ENCODE results near the gene SCN3A. TPM values are rescaled to one million over a fixed set of nuclear protein-coding genes. Genes with fewer than 3 reads are reported as not detected.

SCN3A gene
- total and polyA plus RNA-seq, 11 donors, result 0.39 to 2.7 (median 1.1) TPM

DNA sequence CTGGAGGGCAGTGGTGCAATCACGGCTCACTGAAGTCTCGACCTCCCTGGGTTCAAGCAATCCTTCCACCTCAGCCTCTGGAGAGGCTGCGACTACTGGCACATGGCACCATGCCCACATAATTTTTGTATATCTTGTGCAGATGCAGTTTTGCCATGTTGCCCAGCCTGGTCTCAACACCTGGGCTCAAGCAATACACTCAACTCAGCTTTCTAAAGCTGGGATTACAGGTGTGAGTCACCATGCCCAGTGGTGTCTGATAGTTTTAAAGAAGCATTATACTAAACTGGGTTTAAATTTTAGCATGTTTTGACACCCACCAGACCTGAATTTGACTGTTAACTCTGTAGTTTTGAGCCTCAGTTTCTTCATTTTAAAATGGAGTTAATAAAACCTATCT, 139.1 kb downstream of the SCN3A start:
- no peaks in the 10 kb centered on the region for H3K36me3 ChIP-seq
- intact Hi-C loops (cut with DNase I), result loop anchor here in 1 of 10 donors (2.0 kb wide), 1 partner anchor 26 kb away; no protein-coding TSS in a partner anchor
- H3K27me3 ChIP-seq, result no peaks in the 10 kb centered on the region
- WGBS, 4 donors, result 89 to 91% (median 91%) methylated on average over 3 of the region's 3 CpGs
- ATAC-seq (no peak), DNase-seq (no peak)
- H3K27ac ChIP-seq, result no peak overlapping the region
- H3K9me3 ChIP-seq, result no peaks in the 10 kb centered on the region
- H3K4me1 ChIP-seq, result peaks cover 0 to 6% (median 0%) of the 10 kb centered on the region in 12 donors
- no peak for TF ChIP-seq POLR2A (IDR thresholded peaks at IDR 0.05)
- TF ChIP-seq CTCF (IDR thresholded peaks at IDR 0.05), result no peak
- H3K4me3 ChIP-seq, result no peak overlapping the region

- Histone ChIP-seq H3K4me1 (peaks cover 0 to 7% (median 0%) of the 10 kb centered on the region in 12 donors), H3K36me3 (no peaks in the 10 kb centered on the region), H3K27ac (no peak overlapping the region), H3K4me3 (no peak overlapping the region), H3K27me3 (no peaks in the 10 kb centered on the region), H3K9me3 (no peaks in the 10 kb centered on the region)
- TF ChIP-seq CTCF (IDR thresholded peaks at IDR 0.05), result no peak
- no peak for TF ChIP-seq POLR2A (IDR thresholded peaks at IDR 0.05)
- ATAC-seq, result no peak
- intact Hi-C loops (cut with DNase I), result no loop called here
- WGBS, 4 donors, result 21 to 36% (median 28%) methylated on average over 2 of the region's 2 CpGs
- DNase-seq, result no peak
Measured at GRCh38 chr2:165060411-165060810, 143.4 kb downstream of the SCN3A start.

DNA sequence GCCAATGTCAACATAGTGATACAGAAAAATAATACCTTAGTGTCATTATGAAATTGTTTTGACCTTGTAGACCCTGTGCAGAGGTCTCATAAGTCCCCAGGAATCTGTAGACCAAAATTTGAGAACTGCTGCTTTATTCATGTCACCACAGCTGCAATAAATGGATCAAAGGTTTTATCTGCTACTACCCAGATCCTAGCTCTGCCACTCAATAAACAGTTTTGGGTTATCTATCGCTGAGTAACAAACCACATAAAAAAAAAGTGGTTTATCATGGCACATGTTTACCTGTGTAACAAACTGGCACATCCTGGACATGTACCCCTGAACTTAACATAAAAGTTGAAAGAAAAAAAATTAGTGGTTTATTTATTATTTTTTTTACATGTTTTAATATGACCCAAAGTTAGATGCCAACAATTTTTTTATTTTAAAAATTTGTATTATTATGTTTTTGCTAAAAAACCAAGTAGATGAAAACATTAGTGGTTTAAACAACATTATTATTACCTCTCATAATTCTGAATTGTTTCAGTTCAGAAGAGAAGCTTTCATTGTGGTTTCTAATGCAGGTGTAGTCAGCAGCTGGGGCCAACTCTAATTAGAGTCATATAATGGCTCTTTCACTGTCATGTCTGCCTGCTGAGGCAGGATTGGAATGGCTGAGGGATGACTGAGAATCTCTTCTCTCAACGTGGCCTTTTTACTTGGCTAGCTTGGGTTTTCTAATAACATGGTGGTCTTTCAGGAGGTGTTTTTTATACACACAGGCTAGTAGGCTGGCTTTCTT, 145.2 kb downstream of the SCN3A start:
- intact Hi-C loops (cut with DNase I), result no loop called here
- no peak for DNase-seq
- no peak overlapping the region for H3K4me3 ChIP-seq
- H3K4me1 ChIP-seq, result peaks cover 0 to 19% (median 0%) of the 10 kb centered on the region in 12 donors
- ATAC-seq, result no peak
- H3K9me3 ChIP-seq, result no peaks in the 10 kb centered on the region
- TF ChIP-seq POLR2A (IDR thresholded peaks at IDR 0.05) (no peak), CTCF (IDR thresholded peaks at IDR 0.05) (no peak)
- no peaks in the 10 kb centered on the region for H3K36me3 ChIP-seq
- no peak overlapping the region for H3K27ac ChIP-seq
- H3K27me3 ChIP-seq, result no peaks in the 10 kb centered on the region
- 74 to 81% (median 77%) methylated on average over 2 of the region's 2 CpGs for WGBS, 4 donors

DNA sequence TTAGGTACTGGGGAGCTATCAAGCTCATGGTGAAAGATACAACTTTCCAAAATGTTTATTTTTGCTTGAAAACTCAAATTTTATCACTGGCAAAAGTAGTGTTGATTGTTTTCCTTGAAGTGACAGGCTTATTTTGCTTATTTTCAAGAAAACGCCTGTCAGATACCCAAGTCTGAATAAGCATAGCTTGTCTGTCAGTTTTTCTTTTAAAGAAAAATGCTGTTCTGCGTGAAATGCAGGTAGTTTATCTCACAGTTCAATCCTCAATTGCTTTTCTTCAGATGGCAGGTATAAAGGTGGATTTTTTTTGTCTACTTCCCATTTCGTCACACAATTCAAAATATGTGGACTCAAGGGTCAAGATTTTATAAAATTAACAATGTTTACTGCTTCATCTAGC, 145.9 kb downstream of the SCN3A start:
- no peak for ATAC-seq
- 79 to 88% (median 86%) methylated on average over 3 of the region's 3 CpGs for WGBS, 4 donors
- Histone ChIP-seq H3K4me3 (no peak overlapping the region), H3K27me3 (no peaks in the 10 kb centered on the region), H3K4me1 (peaks cover 0 to 19% (median 0%) of the 10 kb centered on the region in 12 donors), H3K9me3 (no peaks in the 10 kb centered on the region), H3K27ac (no peak overlapping the region), H3K36me3 (no peaks in the 10 kb centered on the region)
- TF ChIP-seq POLR2A (IDR thresholded peaks at IDR 0.05) (no peak), CTCF (IDR thresholded peaks at IDR 0.05) (no peak)
- no peak for DNase-seq
- intact Hi-C loops (cut with DNase I), result no loop called here
